ENCODE measurements around the gene SLC9A2.

Gene SLC9A2

DNA sequence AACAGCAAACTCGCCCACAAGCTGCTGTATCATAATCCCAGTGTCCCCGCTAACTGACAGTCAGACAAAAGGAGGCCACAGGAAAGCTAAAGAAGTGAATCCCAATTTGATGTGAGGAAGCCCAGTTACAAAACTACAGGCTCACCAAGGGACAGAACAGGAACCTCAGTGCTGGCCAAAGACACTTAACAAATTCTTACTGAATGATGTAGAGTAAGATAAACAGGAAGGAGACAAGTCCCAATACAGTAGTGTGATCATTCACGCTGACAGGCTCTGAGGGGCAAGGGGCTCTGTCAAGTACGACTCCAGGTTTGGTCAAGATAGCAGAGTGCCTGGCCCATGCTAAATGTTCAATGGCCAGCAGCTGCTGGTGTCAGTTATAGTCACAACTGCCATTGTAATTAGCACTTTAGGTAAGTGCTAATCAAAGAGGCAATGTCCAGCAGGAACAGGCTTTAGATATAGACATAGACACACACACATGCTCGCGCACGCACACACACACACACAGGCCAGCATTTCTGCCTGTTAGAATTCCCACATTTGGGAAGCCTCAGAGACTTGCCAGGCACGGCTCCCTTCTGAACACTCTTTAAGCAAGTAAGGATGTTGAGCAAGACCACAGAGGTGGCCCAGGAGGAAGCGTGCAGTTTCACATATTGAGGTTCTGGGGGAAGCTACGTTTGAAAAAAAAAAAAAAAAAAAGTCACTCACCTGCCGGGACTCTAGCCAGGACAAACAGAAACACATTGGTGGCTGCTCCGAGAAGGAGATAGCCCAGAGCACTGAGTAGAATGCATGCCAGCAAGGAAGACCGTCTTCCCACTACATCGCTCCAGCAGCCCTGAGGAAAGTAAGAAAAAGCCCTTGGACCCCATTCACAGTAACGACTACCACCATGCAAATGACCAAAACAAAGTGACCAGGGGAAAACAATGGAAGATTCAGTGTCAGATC is 107.1 kb downstream of the SLC9A2 start:
- Histone ChIP-seq H3K4me2 (ENCODE audit: insufficient read depth, low read length, poor library complexity, severe bottlenecking) (no peak overlapping the region), H3K36me3 (replicated peaks in 1 of 2; ENCODE audit: control insufficient read depth in 2 of 2, insufficient read depth in 2 of 2, low read length in 2 of 2) (peaks cover 16 to 90% of the 10 kb centered on the region in 2 donors), H3K4ac (ENCODE audit: low read length) (no peak overlapping the region), H2AK5ac (ENCODE audit: low read depth, low read length) (no peak overlapping the region), H2BK120ac (ENCODE audit: low read depth, low read length) (no peak overlapping the region), H3K4me3 (ENCODE audit: low read length in 2 of 2) (no peak overlapping the region), H3K14ac (ENCODE audit: low read length) (no peak overlapping the region), H2AFZ (ENCODE audit: low read length) (no peak overlapping the region), H4K8ac (ENCODE audit: low read depth, low read length) (no peak overlapping the region), H2BK15ac (ENCODE audit: low read length) (no peak overlapping the region), H2BK5ac (ENCODE audit: low read length) (no peak overlapping the region), H3K9ac (ENCODE audit: low read depth, low read length, poor library complexity) (no peak overlapping the region), H3K23ac (ENCODE audit: low read depth, low read length, poor library complexity) (no peak overlapping the region), H3K4me1 (ENCODE audit: control insufficient read depth in 2 of 2, insufficient read depth in 1 of 2, low read depth in 1 of 2, low read length in 2 of 2) (no peaks in the 10 kb centered on the region), H2BK12ac (ENCODE audit: low read length) (no peak overlapping the region), H3K18ac (ENCODE audit: low read length) (no peak overlapping the region), H4K91ac (ENCODE audit: low read depth, low read length, poor library complexity) (no peak overlapping the region), H3K9me3 (replicated peaks in 1 of 2; ENCODE audit: control insufficient read depth in 2 of 2, insufficient read depth in 1 of 2, low read depth in 1 of 2, low read length in 2 of 2) (no peaks in the 10 kb centered on the region), H3K27ac (replicated peaks; ENCODE audit: low read length) (no peak overlapping the region), H3K79me1 (ENCODE audit: low read depth, low read length) (no peaks in the 10 kb centered on the region), H3K27me3 (ENCODE audit: control insufficient read depth in 3 of 3, insufficient read depth in 3 of 3, low read depth in 1 of 3, low read length in 3 of 3) (no peaks in the 10 kb centered on the region)
- no peak for DNase-seq (ENCODE audit: low spot score)
- no CpG with 5 or more reads among the region's 15 CpGs for WGBS, 2 donors (ENCODE audit: extremely low coverage in 2 of 2, insufficient read length in 2 of 2, insufficient replicate concordance in 1 of 2)

DNA sequence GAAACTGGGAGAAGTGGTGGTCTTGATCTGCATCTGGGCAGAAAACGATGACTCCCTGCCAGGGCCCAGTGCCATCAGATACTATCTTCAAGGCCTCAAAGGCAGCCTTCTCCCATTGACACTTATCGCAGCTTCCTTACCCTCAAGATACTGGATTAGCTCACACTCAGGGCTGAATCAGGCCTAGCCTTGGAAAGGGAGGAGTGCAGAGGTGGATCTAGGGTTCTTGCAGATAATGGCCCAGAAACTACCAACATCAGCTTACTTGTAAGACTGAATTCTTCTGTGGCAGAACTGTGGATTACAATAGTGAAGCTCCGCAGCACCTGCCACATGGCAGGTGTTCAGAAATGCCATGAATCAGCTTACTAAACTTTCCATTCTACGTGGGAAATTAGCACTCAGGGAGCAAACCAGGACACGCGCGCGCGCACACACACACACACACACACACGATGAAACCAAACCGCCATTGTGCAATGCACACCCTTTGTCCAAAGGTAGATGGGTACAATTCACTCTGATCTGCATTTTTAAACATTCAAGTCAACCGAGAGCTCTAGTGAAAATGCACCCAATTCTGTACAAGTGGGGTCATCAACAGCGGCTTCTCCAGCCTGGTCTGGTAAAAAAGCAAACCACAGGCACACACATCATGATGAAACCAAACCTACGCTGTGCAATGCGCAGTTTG is 116.2 kb downstream of the SLC9A2 start:
- H3K9ac ChIP-seq (ENCODE audit: low read depth, low read length, poor library complexity): no peak overlapping the region
- H3K14ac ChIP-seq (ENCODE audit: low read length): no peak overlapping the region
- no peak overlapping the region for H2BK5ac ChIP-seq (ENCODE audit: low read length)
- no peak overlapping the region for H3K18ac ChIP-seq (ENCODE audit: low read length)
- no peak overlapping the region for H3K23ac ChIP-seq (ENCODE audit: low read depth, low read length, poor library complexity)
- no CpG with 5 or more reads among the region's 15 CpGs for WGBS, 2 donors (ENCODE audit: extremely low coverage in 2 of 2, insufficient read length in 2 of 2, insufficient replicate concordance in 1 of 2)
- H3K4me3 ChIP-seq (ENCODE audit: low read length in 2 of 2): peak overlapping the region; percentile 63 to 89
- H3K9me3 ChIP-seq (replicated peaks in 1 of 2; ENCODE audit: control insufficient read depth in 2 of 2, insufficient read depth in 1 of 2, low read depth in 1 of 2, low read length in 2 of 2): no peaks in the 10 kb centered on the region
- DNase-seq (ENCODE audit: low spot score): peak; percentile 8
- H3K79me1 ChIP-seq (ENCODE audit: low read depth, low read length): peaks cover 2% of the 10 kb centered on the region
- H3K4me2 ChIP-seq (ENCODE audit: insufficient read depth, low read length, poor library complexity, severe bottlenecking): peak overlapping the region; percentile 78
- H2BK12ac ChIP-seq (ENCODE audit: low read length): no peak overlapping the region
- H2BK15ac ChIP-seq (ENCODE audit: low read length): no peak overlapping the region
- peaks cover 4 to 10% of the 10 kb centered on the region in 2 donors for H3K4me1 ChIP-seq (ENCODE audit: control insufficient read depth in 2 of 2, insufficient read depth in 1 of 2, low read depth in 1 of 2, low read length in 2 of 2)
- no peaks in the 10 kb centered on the region for H3K27me3 ChIP-seq (ENCODE audit: control insufficient read depth in 3 of 3, insufficient read depth in 3 of 3, low read depth in 1 of 3, low read length in 3 of 3)
- no peak overlapping the region for H4K8ac ChIP-seq (ENCODE audit: low read depth, low read length)
- peaks cover 5 to 16% of the 10 kb centered on the region in 2 donors for H3K36me3 ChIP-seq (replicated peaks in 1 of 2; ENCODE audit: control insufficient read depth in 2 of 2, insufficient read depth in 2 of 2, low read length in 2 of 2)
- H2AFZ ChIP-seq (ENCODE audit: low read length): peak overlapping the region; percentile 87
- H3K4ac ChIP-seq (ENCODE audit: low read length): no peak overlapping the region
- no peak overlapping the region for H2BK120ac ChIP-seq (ENCODE audit: low read depth, low read length)
- H3K27ac ChIP-seq (replicated peaks; ENCODE audit: low read length): no peak overlapping the region
- no peak overlapping the region for H4K91ac ChIP-seq (ENCODE audit: low read depth, low read length, poor library complexity)
- H2AK5ac ChIP-seq (ENCODE audit: low read depth, low read length): no peak overlapping the region

DNA sequence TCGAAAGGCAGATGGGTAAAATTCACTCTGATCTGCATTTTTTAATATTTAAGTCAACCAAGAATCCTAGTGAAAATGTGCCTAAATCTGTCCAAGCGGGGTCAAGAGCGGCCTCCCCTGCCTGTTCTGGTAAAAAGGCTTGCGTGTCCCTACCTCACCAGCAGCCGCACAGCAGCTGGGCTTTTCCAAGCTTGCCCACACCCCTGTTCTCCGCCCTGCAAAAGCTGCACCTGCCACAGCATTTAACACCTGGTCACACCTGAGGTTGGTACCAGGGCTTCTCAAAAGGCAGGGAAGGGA is 116.7 kb downstream of the SLC9A2 start:
- H2BK12ac ChIP-seq (ENCODE audit: low read length): no peak overlapping the region
- H2BK15ac ChIP-seq (ENCODE audit: low read length): no peak overlapping the region
- H3K4me1 ChIP-seq (ENCODE audit: control insufficient read depth in 2 of 2, insufficient read depth in 1 of 2, low read depth in 1 of 2, low read length in 2 of 2): peaks cover 4 to 10% of the 10 kb centered on the region in 2 donors
- peak; percentile 5 for DNase-seq (ENCODE audit: low spot score)
- no peaks in the 10 kb centered on the region for H3K27me3 ChIP-seq (ENCODE audit: control insufficient read depth in 3 of 3, insufficient read depth in 3 of 3, low read depth in 1 of 3, low read length in 3 of 3)
- no peak overlapping the region for H4K91ac ChIP-seq (ENCODE audit: low read depth, low read length, poor library complexity)
- H3K23ac ChIP-seq (ENCODE audit: low read depth, low read length, poor library complexity): no peak overlapping the region
- peak overlapping the region; percentile 94 for H3K9ac ChIP-seq (ENCODE audit: low read depth, low read length, poor library complexity)
- no CpG with 5 or more reads among the region's 6 CpGs for WGBS, 2 donors (ENCODE audit: extremely low coverage in 2 of 2, insufficient read length in 2 of 2, insufficient replicate concordance in 1 of 2)
- H2BK120ac ChIP-seq (ENCODE audit: low read depth, low read length): no peak overlapping the region
- H2AFZ ChIP-seq (ENCODE audit: low read length): peak overlapping the region; percentile 87
- H3K36me3 ChIP-seq (replicated peaks in 1 of 2; ENCODE audit: control insufficient read depth in 2 of 2, insufficient read depth in 2 of 2, low read length in 2 of 2): peaks cover 5 to 12% of the 10 kb centered on the region in 2 donors
- peak overlapping the region; percentile 63 to 89 for H3K4me3 ChIP-seq (ENCODE audit: low read length in 2 of 2)
- no peak overlapping the region for H3K4ac ChIP-seq (ENCODE audit: low read length)
- H3K18ac ChIP-seq (ENCODE audit: low read length): peak overlapping the region; percentile 95
- no peak overlapping the region for H2AK5ac ChIP-seq (ENCODE audit: low read depth, low read length)
- no peak overlapping the region for H3K14ac ChIP-seq (ENCODE audit: low read length)
- peaks cover 2% of the 10 kb centered on the region for H3K79me1 ChIP-seq (ENCODE audit: low read depth, low read length)
- peak overlapping the region; percentile 78 for H3K4me2 ChIP-seq (ENCODE audit: insufficient read depth, low read length, poor library complexity, severe bottlenecking)
- peak overlapping the region; percentile 68 for H2BK5ac ChIP-seq (ENCODE audit: low read length)
- no peaks in the 10 kb centered on the region for H3K9me3 ChIP-seq (replicated peaks in 1 of 2; ENCODE audit: control insufficient read depth in 2 of 2, insufficient read depth in 1 of 2, low read depth in 1 of 2, low read length in 2 of 2)
- no peak overlapping the region for H4K8ac ChIP-seq (ENCODE audit: low read depth, low read length)
- no peak overlapping the region for H3K27ac ChIP-seq (replicated peaks; ENCODE audit: low read length)

Data from neuronal stem cell (in vitro differentiated cells).